Measurements from ENCODE around the gene PFDN6.

The PFDN6 gene

DNA sequence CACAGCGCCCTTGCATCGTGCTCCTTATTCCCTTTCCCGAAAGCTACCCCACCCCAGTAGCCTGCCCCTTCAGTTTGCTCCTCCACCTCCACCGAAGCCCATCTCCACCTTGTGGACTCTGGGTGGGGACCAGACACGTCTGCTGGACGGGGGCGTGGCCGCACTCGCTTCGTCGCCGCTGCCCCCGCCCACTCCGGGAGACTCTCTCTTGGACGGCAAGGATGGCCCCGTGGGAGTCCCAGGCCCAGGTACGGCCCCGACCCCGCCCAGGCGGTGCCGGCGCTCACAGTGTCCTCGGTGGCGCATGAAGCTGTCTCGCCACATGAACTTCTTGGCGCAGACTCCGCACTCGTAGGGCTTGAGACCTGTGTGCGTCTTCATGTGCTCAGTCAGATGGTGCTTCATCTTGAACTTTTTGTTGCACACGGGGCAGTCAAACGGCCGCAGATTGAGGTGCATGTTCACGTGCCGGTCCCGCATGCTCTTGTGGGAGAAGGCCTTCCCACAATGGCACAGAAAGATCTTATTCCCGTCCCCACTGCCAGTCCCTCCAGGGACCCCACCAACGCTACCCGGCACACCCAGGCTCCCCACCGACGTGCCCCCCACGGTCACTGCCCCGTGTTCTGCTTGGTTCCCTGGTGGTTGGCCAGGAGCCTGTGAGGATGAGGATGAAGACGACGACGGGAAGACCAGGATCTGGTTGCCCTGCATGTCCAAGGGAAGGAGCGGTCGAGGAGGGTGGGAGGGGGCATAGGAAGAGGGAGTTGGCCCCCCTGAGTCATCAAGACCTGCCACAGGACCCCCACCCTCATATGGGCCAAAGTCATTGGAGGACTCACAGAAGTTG is 25.8 kb downstream of the PFDN6 start:
- peak in 1 of 2 donors; percentile 80 for DNase-seq
- peaks cover 14 to 35% (median 17%) of the 10 kb centered on the region in 3 donors for H3K36me3 ChIP-seq
- intact Hi-C loops (cut with DNase I; ENCODE audit: low total_unique reads): loop anchor here (10.0 kb wide), 1 partner anchor 110 kb away; the partner anchor contains the start of gene SYNGAP1
- H3K27ac ChIP-seq: peak overlapping the region; percentile 95
- H3K27me3 ChIP-seq: no peaks in the 10 kb centered on the region
- peak overlapping the region; percentile 83 to 94 for H3K4me3 ChIP-seq
- H3K9me3 ChIP-seq: no peaks in the 10 kb centered on the region
- peaks cover 0 to 64% (median 50%) of the 10 kb centered on the region in 4 donors for H3K4me1 ChIP-seq
- TF ChIP-seq, protein P1, sequence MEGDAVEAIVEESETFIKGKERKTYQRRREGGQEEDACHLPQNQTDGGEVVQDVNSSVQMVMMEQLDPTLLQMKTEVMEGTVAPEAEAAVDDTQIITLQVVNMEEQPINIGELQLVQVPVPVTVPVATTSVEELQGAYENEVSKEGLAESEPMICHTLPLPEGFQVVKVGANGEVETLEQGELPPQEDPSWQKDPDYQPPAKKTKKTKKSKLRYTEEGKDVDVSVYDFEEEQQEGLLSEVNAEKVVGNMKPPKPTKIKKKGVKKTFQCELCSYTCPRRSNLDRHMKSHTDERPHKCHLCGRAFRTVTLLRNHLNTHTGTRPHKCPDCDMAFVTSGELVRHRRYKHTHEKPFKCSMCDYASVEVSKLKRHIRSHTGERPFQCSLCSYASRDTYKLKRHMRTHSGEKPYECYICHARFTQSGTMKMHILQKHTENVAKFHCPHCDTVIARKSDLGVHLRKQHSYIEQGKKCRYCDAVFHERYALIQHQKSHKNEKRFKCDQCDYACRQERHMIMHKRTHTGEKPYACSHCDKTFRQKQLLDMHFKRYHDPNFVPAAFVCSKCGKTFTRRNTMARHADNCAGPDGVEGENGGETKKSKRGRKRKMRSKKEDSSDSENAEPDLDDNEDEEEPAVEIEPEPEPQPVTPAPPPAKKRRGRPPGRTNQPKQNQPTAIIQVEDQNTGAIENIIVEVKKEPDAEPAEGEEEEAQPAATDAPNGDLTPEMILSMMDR (IDR thresholded peaks at IDR 0.05): no peak

- H3K4me3 ChIP-seq: no peak overlapping the region
- intact Hi-C loops (cut with DNase I; ENCODE audit: low total_unique reads): loop anchor here (10.0 kb wide), 1 partner anchor 109 kb away; the partner anchor contains the start of gene SYNGAP1
- peak overlapping the region; percentile 95 for H3K27ac ChIP-seq
- H3K4me1 ChIP-seq: peaks cover 0 to 68% (median 58%) of the 10 kb centered on the region in 4 donors
- peaks cover 14 to 37% (median 25%) of the 10 kb centered on the region in 3 donors for H3K36me3 ChIP-seq
- no peaks in the 10 kb centered on the region for H3K9me3 ChIP-seq
- TF ChIP-seq, protein P1 (IDR thresholded peaks at IDR 0.05): no peak
- DNase-seq: no peak
- no peaks in the 10 kb centered on the region for H3K27me3 ChIP-seq
These were observed 26.6 kb downstream of the PFDN6 start for GRCh38 chr6:33315793-33316602.

GRCh38 chr6:33316603-33317418 is 27.4 kb downstream of the PFDN6 start:
- intact Hi-C loops (cut with DNase I; ENCODE audit: low total_unique reads): loop anchor here (10.0 kb wide), 1 partner anchor 108 kb away; the partner anchor contains the start of gene SYNGAP1
- Histone ChIP-seq H3K27me3 (no peaks in the 10 kb centered on the region), H3K36me3 (peaks cover 14 to 40% (median 27%) of the 10 kb centered on the region in 3 donors), H3K4me1 (peaks cover 0 to 68% (median 62%) of the 10 kb centered on the region in 4 donors), H3K9me3 (no peaks in the 10 kb centered on the region), H3K27ac (peak overlapping the region; percentile 77 to 83), H3K4me3 (peak overlapping the region; percentile 54 to 55)
- TF ChIP-seq, protein P1 (IDR thresholded peaks at IDR 0.05): no peak
- DNase-seq: peak in 1 of 2 donors; percentile 71

- H3K4me3 ChIP-seq: peak overlapping the region; percentile 54 to 55
- no peak for DNase-seq
- H3K27ac ChIP-seq: peak overlapping the region; percentile 77 to 83
- TF ChIP-seq, protein P1 (IDR thresholded peaks at IDR 0.05): no peak
- H3K36me3 ChIP-seq: peaks cover 14 to 40% (median 27%) of the 10 kb centered on the region in 3 donors
- H3K9me3 ChIP-seq: no peaks in the 10 kb centered on the region
- H3K4me1 ChIP-seq: peaks cover 0 to 68% (median 62%) of the 10 kb centered on the region in 4 donors
- intact Hi-C loops (cut with DNase I; ENCODE audit: low total_unique reads): loop anchor here (10.0 kb wide), 1 partner anchor 107 kb away; the partner anchor contains the start of gene SYNGAP1
- no peaks in the 10 kb centered on the region for H3K27me3 ChIP-seq
These were observed 27.9 kb downstream of the PFDN6 start for GRCh38 chr6:33317419-33317668.

All from tibial artery (tissue), 4 donors.